ENCODE results near the gene SCYGR1. TPM values are rescaled to one million over a fixed set of nuclear protein-coding genes. Genes with fewer than 3 reads are reported as not detected.
A peak's percentile ranks its signal among the peaks of the same experiment; 100 is the strongest.
"Not testable (repeated sequence)": the region's sequence is repeated elsewhere in the genome, so short reads cannot be mapped to it uniquely, and the experiment has no call there.

The SCYGR1 gene
- total RNA-seq, 1 donor from 2014 or later = not detected

- Mint-ChIP-seq H3K36me3 (ENCODE audit: low read depth) (no peaks in the 10 kb centered on the region), H3K4me3 (ENCODE audit: unreplicated experiment) (no peak overlapping the region), H3K27ac (ENCODE audit: unreplicated experiment) (no peak overlapping the region), H3K27me3 (ENCODE audit: low read depth) (no peaks in the 10 kb centered on the region), H3K9me3 (ENCODE audit: low read depth) (peaks cover 2% of the 10 kb centered on the region), H3K4me1 (ENCODE audit: low read depth) (peaks cover 36% of the 10 kb centered on the region)
- TF ChIP-seq CTCF (IDR thresholded peaks at IDR 0.05) = no peak
- DNase-seq (ENCODE audit: low spot score) = no peak
Measured at GRCh38 chr2:227370092-227370491, 17.7 kb downstream of the SCYGR1 start.

GRCh38 chr2:227368574-227368973 is 19.2 kb downstream of the SCYGR1 start:
- H3K27me3 Mint-ChIP-seq (ENCODE audit: low read depth) = no peaks in the 10 kb centered on the region
- peaks cover 2% of the 10 kb centered on the region for H3K9me3 Mint-ChIP-seq (ENCODE audit: low read depth)
- H3K36me3 Mint-ChIP-seq (ENCODE audit: low read depth) = no peaks in the 10 kb centered on the region
- no peak for DNase-seq (ENCODE audit: low spot score)
- no peak for TF ChIP-seq CTCF (IDR thresholded peaks at IDR 0.05)
- H3K4me1 Mint-ChIP-seq (ENCODE audit: low read depth) = peaks cover 46% of the 10 kb centered on the region
- no peak overlapping the region for H3K4me3 Mint-ChIP-seq (ENCODE audit: unreplicated experiment)
- H3K27ac Mint-ChIP-seq (ENCODE audit: unreplicated experiment) = no peak overlapping the region

DNA sequence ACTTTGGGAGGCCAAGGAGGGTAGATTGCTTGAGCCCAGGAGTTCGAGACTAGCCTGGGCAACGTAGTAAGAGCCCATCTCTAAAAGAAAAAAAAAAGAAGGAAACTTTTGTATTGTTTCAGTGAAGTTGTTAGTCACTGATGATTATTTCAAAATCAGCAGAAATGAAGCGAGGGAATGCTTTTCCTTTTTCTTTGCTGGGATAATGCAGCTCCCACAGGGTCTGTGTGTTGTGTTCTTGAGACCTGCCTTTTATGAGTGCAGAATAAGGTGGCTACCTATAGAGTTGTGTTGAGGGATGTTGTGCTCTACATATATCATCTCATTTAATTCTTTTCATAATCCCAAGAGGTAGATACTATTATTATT is 20.3 kb downstream of the SCYGR1 start:
- Mint-ChIP-seq H3K4me1 (ENCODE audit: low read depth) (peaks cover 46% of the 10 kb centered on the region), H3K4me3 (ENCODE audit: unreplicated experiment) (no peak overlapping the region), H3K27me3 (ENCODE audit: low read depth) (no peaks in the 10 kb centered on the region), H3K27ac (ENCODE audit: unreplicated experiment) (peak overlapping the region; percentile 91), H3K36me3 (ENCODE audit: low read depth) (no peaks in the 10 kb centered on the region), H3K9me3 (ENCODE audit: low read depth) (peaks cover 2% of the 10 kb centered on the region)
- TF ChIP-seq CTCF (IDR thresholded peaks at IDR 0.05) = no peak
- no peak for DNase-seq (ENCODE audit: low spot score)

GRCh38 chr2:227366769-227367426 is 20.9 kb downstream of the SCYGR1 start:
- peaks cover 2% of the 10 kb centered on the region for H3K9me3 Mint-ChIP-seq (ENCODE audit: low read depth)
- no peaks in the 10 kb centered on the region for H3K27me3 Mint-ChIP-seq (ENCODE audit: low read depth)
- peak overlapping the region; percentile 91 for H3K27ac Mint-ChIP-seq (ENCODE audit: unreplicated experiment)
- no peak overlapping the region for H3K4me3 Mint-ChIP-seq (ENCODE audit: unreplicated experiment)
- DNase-seq (ENCODE audit: low spot score) = no peak
- H3K4me1 Mint-ChIP-seq (ENCODE audit: low read depth) = peaks cover 46% of the 10 kb centered on the region
- no peak for TF ChIP-seq CTCF (IDR thresholded peaks at IDR 0.05)
- H3K36me3 Mint-ChIP-seq (ENCODE audit: low read depth) = no peaks in the 10 kb centered on the region

DNA sequence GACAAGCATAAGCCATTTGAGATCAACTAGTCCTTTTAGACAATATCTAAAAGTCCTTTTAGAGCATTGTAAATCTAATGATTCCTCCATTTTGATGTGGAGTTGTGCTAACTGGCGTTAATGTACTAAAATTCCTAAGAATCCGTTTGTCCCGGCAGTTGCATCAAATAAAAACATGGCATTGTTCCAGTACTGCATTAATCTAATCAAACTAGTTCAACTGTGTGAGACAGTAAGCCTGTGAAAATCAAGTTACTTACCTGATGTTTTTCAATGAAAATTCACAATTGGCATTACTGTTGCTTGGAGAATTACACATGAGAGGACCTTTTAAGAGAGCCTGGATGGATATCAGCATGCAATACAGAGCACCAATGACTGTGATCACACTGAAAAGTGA is 21.9 kb downstream of the SCYGR1 start:
- Mint-ChIP-seq H3K4me3 (ENCODE audit: unreplicated experiment) (no peak overlapping the region), H3K36me3 (ENCODE audit: low read depth) (peaks cover under 1% of the 10 kb centered on the region), H3K4me1 (ENCODE audit: low read depth) (peaks cover 36% of the 10 kb centered on the region), H3K9me3 (ENCODE audit: low read depth) (peaks cover 2% of the 10 kb centered on the region), H3K27me3 (ENCODE audit: low read depth) (no peaks in the 10 kb centered on the region), H3K27ac (ENCODE audit: unreplicated experiment) (no peak overlapping the region)
- DNase-seq (ENCODE audit: low spot score) = no peak
- no peak for TF ChIP-seq CTCF (IDR thresholded peaks at IDR 0.05)

DNA sequence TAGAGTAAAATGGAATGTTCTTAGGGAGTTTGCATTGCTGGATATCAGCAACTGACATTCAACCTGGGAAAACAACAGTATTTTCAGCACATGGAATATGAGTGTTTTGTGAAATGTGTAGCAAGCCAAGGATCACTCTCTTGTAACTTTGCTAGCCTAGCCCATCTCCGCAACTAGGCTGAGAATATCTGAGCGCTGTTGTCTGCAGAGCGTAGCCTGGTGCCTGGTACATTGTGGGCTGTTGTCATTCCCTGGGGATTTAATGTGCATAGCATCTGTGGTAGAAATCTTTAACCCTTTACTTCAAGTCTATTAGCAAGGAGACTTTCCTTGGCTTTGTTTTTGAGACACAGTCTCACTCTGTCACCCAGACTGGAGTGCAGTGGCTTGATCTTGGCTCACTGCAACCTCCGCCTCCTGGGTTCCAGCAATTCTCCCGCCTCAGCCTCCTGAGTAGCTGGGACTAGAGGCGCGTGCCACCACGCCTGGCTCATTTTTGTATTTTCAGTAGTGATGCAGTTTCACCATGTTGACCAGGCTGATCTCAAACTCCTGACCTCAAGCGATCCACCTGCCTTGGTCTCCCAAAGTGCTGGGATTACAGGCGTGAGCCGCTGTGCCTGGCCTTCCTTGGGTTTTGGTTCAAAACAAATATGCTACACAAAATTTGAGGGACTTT is 23.0 kb downstream of the SCYGR1 start:
- H3K27ac Mint-ChIP-seq (ENCODE audit: unreplicated experiment); H3K9me3 Mint-ChIP-seq (ENCODE audit: low read depth); DNase-seq (ENCODE audit: low spot score); H3K36me3 Mint-ChIP-seq (ENCODE audit: low read depth); H3K27me3 Mint-ChIP-seq (ENCODE audit: low read depth); H3K4me3 Mint-ChIP-seq (ENCODE audit: unreplicated experiment): not testable (repeated sequence)
- peaks cover 34% of the 10 kb centered on the region for H3K4me1 Mint-ChIP-seq (ENCODE audit: low read depth)
